Measurements from ENCODE around the gene PCBP3.

The PCBP3 gene

DNA sequence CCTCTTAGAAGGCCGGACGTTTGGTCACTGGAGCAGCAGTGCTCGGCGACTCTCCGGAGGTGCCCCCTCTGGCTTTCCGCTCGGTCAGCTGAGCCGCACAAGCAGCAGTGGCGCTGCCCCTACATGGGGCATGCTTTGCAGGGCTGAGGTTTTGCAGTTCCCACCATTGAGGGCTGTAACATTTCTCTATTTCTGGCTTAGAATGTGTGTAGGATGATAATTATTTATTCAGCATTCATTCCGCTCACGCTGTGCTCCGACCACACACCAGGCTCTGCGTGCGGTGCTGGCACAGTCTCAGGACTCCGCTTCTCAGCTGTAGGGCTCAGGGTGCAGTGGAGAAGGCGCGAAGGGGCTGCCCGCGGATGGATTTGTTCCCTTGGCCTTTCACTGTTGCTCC lies 119.5 kb downstream of the PCBP3 start:
- DNase-seq = no peak

DNA sequence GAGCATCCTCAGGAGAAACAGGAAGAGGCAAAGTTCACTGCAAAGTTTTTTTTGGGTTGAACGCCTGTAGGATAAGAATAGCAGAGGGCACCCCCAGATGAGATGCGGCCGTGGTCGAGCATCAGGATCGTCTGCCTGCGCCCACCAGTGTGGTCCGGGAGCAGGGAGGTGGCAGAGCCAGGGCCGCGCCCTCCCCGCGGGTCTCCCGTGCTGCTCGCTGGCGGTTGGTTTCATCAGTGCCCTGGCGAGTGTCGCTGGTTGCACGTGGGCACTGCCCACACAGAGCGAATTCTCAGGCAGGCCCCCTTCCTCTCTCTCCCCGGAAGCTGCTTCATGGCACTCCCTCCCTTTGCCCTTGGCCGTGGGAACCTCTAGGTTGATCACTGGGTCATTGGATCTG lies 120.0 kb downstream of the PCBP3 start:
- no peak for DNase-seq

DNA sequence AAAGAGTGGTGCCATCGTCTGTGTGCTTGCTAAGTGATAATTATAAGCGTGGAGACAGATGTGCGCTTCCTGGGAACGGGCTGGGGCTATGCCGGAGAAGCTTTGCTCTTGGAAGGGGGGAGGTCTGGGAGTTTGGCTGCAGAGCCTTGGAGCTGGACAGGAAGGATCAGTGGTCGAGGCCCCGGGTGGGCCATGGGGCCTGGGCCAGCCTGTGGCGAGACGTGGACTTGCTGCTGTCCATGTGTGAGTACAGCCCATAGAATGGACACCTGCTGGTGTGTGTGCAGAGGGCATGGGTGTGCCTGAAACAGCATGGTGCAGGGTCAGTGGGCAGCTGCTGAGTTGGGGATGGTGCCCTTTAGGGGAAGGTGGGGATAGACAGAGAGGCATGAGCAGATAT lies 121.3 kb downstream of the PCBP3 start:
- DNase-seq = no peak

DNA sequence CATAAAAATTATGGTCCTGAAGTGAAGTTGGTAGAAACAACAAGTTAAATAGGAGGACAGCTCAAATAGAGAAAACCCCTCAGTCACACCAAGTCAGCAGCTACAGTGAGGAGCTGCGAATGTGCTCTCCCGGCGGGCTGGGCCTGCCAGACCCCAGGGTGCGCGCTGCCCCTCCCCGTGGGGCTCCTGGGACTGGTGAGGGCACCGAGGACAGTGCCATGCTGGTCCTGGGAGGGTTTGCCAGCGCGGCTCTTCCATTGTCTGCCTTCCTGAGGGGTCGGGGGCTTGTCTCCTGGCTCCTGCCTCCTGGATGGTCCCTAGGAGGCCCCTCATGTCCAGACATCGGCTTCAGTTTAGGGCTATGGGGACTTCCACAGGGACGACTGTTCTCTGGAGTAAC lies 121.8 kb downstream of the PCBP3 start:
- no peak for DNase-seq

DNA sequence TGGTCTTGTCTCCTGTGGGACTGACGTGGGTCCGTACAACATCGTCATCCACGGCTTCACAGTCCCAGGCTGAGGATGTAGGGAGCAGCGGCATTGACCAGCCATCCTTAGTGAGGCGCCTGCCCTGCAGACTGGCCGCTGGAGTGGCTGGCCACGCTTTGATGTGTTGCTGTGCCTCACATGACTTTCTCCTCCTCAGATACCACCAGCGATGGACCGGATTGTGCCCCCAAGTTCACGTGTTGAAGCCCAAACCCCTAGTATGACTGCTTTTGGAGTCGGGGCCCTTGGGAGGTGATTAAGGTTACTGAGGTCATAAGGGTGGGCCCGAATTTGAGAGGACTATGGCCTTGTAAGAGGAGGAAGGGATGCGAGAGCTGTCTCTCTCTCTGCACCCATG lies 122.5 kb downstream of the PCBP3 start:
- DNase-seq = no peak

DNA sequence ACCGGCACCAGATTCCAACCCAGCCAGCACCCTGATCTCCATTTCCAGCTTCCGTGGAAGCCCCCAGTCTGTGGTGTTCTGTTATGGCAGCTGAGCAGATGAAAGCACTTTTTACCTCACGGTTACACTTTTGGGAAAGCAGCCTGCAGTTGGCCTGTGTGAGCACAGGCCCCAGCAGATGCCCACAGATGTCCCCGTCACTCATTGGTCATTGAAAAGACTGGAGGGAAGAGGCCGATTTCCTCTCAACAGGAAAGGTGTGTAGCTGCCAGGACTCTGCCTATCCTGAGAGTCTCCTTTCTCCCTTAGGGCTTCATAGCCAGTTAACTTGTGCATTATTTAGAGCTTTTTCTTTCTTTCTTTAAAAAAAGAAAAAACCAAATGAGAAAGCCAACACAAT lies 123.0 kb downstream of the PCBP3 start:
- no peak for DNase-seq

DNA sequence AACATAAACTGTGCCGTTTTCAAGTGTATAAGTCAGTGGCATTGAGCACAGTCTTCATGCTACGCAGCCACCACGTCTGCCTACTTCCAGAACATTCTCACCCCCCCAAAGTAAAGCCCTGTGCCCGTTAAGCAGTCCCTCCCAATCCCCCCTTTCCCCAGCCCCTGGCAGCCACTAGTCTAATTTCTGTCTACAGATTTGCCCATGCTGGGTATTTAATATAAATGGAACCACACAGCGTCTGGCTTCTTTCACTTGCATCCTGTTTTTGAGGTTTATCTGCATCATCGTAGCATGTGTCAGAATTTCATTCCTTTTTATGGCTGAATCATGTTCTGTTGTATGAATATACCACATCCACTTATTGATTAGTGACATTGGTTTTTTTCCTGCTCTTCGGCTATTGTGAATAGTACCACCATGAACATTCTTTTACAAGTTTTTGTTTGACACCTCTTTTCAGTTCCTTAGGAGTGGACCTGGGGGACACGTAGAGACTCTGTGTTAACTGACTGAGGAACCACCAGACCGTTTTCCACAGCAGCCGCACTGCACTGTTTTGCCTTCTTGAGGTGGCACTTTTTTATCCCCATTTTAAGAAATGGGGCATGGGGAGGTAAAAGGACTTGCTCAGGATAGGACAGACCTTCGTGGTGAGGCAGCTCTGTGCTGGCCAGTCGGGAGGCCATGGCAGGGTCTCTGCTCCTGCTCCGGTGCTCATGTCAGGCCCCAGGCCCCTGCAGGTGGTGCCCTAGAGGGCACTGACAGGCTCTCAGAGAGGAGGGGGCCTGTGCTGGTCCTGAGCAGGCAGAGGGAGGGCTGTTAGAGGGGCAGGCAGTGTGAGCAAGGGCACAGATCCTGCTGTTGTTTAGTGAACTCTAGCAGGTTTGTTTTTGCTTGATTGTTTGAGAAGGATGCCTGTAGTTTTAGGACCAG lies 123.8 kb downstream of the PCBP3 start:
- DNase-seq = no peak

DNA sequence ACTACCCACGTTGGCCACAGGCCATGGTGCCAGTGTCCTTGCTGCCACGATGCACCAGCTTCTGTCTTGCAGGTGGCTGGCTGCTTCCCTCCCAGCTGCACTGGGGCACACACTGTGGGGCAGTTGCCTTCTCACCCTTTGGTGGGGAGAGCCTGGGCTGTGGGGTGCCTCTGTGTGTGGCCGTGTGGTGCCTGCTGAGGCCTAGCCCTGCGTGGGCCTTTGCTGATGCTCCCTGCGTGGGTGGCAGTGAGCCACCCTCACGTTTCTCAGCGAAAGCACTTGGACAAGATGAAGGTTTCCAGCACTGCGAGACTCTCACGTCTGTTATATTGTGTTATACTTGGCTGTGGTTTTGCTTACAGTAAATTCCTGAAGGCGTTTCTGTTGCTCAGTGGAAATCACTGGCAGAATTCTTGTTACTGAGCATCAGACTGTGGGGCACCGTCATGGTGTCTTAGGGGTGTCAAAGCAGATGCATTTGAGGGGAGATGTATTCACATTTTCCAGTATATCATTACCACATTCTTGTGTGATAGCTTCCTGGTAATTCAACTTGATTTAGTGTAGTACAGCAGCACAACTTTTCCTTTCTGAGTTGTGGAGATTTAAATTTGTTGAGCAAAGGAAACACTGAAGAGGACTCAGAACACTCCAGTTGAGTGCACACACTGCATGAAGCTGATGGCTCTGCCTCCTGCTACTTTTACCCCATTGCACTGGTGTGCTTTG lies 124.7 kb downstream of the PCBP3 start:
- DNase-seq = no peak

DNA sequence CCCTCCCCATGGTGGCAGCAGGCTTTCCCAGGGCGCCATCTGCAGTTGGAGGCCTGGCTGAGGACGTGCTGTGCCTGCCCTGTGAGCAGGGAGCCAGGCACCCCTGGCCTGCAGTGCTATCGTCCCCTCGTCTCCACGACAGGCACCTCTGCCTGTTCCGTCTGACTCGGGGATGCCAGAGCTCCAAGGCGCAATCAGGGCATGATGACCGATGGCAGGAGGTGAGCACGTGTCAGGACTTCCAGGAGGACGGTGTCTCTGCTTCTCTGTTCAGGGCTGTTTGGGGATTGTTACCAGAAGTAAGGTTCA lies 125.2 kb downstream of the PCBP3 start:
- DNase-seq = no peak

DNA sequence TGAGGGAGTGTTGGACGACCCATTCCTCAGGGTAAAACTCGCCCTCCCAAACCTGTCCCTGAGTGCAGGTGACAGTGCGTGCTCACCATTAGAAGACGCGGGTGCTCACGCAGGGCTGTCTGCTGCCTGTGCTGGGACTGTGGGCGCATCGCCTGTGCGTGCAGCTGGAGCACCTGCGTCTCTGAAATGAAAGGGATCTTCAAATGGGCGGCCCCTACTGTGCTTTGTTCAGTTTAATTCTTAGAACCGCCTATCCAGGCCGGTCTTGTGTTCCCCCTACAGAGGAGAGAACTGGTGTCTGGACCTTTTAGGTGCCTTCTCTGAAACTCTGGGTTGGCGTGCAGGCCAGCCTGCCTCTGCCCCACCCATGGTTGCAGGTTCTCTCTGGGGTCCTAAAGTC lies 125.8 kb downstream of the PCBP3 start:
- no peak for DNase-seq

DNA sequence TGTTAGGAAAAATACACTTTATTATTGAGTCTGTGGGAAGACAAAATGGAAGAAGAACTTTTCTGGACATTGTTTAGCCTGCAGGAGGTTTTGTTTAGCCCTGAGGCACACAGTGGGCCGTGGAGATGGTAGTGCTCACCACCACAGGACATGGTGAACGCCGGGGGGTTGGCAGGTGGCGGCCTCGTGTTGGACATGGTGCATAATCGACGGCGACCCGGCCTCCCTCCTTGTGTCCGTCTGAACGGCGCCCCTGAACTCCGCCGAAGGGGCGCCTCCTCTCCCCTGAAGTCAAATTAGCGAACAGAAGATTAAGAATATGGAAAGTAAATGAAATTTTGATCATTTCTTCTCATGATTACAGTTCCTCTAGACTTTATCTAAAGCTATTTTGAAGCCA lies 126.4 kb downstream of the PCBP3 start:
- no peak for DNase-seq

DNA sequence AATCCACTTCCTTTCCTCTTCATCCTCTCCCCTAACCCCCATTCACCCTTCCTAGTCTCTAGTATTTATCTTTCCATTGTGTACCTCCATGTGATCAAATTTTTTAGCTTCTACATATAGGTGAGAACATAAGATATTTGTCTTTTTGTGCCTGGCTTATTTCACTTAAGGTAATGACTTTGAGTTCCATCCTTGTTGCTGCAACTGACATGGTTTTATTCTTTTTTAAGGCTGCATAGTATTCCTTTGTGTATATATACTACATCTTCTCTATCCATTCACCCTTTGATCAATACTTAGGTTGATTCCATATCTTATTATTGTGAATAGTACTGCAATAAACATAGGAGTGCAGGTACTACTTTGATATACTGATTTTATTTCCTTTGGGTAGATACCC lies 128.7 kb downstream of the PCBP3 start:
- DNase-seq = no peak

DNA sequence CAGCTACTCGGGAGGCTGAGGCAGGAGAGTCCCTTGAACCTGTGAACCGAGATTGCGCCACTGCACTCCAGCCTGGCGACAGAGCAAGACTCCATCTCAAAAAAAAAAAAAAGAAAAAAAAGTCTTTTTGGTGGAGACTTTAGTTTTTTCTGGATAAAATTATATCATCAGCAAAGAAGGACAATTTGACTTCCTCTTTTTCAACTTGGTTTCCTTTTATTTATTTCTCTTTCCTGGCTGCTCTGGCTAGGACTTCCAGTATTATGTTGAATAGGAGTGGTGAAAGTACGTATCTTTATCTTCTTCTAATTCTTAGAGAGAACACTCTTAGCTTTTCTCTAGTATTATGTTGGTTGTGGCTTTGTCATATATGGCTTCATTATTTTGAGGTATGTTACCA lies 130.8 kb downstream of the PCBP3 start:
- no peak for DNase-seq

DNA sequence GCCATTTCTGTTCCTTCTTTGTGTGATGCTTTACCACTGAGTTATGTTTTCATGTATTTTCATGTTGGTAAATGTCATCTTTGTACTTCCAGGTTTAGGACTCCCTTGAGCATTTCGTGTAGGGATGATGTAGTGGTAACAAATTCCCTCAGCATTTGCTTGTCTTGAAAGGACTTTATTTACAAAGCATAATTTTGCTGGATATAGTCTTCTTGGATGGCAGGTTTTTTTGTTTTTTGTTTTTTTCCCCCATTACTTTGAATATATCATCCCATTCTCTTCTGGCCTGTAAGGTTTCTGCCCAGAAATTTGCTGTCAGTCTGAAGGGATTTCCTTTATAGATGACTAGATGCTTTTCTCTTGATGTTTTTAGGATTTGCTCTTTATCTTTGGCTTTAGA lies 133.4 kb downstream of the PCBP3 start:
- no peak for DNase-seq

DNA sequence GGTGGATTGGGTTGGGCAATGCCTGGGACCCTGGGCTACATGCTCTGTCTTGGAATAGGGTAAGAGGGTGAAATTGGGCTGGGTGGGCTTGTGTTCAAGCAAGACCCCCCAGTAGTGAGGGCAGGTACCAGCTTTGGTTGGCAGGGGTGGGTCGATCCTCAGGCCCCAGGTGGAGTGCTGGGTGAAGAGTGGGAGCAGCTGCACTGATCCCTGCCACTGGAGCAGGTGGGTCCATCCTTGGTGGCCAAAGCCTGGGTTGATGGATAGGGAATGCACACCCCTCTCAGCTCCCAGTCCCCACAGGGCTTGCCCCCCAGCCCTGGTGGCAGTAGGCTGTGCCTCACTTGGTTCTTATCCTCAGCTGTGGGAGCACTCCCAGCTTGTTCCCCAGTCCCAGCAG lies 135.2 kb downstream of the PCBP3 start:
- no peak for DNase-seq

DNA sequence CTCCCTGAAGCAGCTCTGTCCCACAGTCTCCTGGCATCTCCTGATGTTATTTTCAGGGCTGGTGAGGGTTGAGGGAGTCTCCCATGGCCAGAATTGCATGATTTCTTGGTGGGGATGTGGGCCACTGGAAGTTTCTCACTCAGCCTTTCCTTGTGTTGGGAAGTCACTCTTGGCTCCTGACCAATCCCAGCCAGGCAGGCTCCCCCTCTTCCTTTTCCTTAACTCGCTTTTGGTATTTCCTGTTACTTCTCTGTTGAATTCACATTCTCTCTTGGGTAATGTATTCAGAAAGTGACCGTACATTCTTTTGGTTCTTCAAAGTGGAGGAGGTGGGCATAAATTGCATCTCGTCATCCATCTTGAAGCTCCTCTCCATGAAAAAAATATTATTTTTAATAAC lies 135.7 kb downstream of the PCBP3 start:
- no peak for DNase-seq

DNA sequence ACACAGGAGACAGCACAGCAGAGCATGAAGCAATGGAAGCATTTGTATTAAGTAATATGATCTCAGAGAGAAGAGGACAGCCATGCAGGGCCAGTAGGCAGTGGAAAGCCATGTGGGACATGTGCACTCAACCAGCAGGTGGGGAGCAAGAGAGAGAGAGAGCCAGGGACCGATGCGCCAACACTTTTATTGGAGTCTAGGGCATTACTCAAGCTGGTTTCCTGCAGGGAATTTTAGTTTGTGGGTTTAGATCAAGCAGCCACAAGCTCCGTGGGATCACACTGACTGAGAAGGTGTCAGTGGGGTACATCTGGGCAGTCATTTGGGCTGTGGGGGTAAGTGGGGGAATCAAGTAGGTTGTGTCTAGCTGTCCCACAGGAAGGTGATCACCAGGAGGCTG lies 137.1 kb downstream of the PCBP3 start:
- no peak for DNase-seq

DNA sequence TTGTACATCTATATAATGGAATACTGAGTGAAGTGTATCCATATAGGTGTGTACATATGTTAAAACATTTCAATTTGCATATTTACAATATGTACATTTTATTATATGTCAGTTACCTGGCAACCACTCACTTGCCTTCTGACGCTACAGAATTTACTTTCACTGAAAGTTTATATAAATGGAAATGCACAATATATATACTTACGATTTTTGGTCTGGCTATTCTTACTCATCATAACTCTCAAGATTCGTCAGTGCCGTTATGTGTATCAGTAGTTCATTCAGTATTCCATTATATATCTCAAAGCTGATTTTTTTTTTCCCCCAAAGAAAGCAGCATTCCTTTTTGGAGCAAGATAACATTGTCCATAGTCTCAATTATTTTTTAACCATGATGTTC lies 138.2 kb downstream of the PCBP3 start:
- no peak for DNase-seq

DNA sequence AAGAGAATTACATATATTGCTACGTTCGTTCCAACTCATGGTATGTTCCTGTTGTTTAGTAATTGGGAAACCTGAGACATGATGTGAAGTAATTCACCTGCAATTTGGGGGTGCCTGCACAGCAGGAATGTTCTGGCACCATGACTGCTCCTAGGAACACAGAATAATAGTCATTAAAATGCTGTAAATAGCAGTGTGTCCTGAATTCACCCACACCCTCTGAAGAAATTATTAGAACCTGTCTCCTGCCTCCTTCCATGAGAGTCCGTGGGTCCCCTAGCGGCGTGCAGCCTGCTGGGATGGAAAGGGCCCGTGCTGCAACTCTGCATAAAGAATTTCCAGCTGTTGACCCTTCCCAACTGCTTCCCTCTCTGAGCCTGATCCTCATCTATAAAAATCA lies 143.1 kb downstream of the PCBP3 start:
- no peak for DNase-seq

DNA sequence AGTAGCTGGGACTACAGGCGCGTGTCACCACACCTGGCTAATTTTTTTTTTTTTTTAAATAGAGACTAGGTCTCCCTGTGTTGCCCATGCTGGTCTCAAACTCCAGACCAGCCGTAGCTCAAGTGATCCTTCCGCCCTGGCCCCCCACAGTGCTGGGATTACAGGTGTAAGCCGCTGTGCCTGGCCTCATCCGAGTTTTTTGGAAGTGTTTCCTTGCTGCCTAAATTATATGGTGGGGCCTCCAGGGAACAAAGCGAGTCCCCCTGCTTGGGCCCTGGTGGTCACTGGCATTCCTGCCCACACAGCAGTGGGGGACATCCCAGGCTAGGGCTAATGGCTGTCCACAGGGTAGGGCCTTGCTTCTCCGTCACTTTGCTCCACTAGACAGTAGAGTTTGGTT lies 143.8 kb downstream of the PCBP3 start:
- no peak for DNase-seq

DNA sequence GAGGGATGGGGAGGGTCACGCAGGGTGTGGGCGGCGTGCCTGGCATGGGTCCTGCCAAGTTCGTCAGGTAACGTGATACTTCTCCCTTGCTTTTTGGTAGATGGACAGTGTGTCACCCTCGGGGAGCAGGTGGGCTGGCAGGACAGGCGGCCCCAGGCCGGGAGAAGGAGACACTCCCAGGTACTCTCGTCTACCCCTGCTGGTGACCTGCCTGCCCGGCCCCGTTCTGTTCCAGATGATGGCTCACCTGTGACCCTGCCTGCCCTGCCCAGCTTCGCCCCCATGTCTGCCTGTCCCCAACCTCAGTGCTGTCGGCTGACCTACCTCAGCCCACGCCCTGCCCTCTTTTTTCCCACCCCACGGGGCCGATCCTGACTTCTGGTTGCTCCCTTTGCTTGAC lies 144.7 kb downstream of the PCBP3 start:
- no peak for DNase-seq

DNA sequence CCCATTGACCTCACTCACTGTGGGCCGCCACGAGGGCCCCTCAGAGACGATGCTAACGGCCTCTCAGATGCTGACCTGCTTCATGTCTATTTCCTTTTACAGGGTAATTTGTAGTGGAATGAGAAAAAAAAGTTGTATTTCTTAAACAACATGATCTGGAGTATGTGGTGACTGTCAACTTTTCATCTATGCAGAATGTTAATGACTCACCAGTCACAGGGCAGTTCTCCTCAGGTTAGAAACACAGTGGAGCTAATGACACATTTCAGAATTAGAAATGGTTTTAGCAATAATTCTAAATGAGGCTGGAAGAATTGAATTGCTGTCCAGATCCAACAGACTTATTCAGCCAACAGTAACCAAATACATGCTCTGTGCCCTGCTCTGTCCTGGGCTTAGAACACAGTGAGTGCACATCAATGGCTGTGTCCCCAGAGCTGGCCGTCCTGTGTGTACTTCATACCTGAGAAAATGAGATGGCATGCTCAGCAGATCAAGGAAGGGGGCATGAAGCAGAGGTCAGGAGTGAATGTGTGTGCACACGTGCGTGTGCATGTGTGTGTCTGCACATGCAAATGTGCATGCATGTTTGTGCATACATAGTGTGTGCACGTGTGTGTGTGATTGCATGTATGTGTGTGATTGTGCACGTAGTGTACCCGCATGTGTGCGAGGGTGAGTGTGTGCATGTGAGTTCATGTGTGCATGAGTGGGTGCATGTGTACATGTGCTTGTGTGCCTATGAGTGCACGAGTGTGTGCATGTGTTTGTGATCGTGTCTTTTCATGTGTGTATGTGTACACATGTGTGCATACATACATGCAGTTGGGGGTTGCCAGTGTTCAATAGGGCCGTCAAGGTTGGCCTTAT lies 145.3 kb downstream of the PCBP3 start:
- DNase-seq = no peak

DNA sequence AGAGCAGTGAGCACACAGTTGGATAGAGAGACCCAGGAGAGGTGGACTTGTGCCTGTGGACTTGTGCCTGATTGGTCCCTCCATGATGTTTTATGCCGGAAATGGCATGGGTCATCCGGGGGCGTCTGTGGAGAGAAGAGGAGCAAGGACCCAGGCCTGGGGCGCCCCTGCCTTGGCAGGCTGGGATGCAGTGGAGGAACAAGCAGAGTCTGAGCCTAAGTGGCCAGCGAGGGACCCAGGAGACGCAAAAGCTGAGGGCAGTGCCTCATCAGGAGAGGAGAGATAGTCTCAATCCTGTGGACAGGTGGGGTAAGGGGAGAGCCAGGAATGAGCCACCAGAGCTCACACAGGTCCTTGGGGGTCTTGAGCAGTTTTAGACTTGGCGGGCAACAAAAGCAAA lies 146.9 kb downstream of the PCBP3 start:
- no peak for DNase-seq
